ENCODE results near the gene CDH12.
"Not testable (repeated sequence)": the region's sequence is repeated elsewhere in the genome, so short reads cannot be mapped to it uniquely, and the experiment has no call there.

The CDH12 gene

GRCh38 chr5:22278164-22278563, 575.0 kb downstream of the CDH12 start:
- DNase-seq (ENCODE audit: low spot score): no peak

GRCh38 chr5:22277006-22277405, 576.1 kb downstream of the CDH12 start:
- DNase-seq (ENCODE audit: low spot score): no peak

- not testable (repeated sequence) for DNase-seq (ENCODE audit: low spot score)
These were observed 587.3 kb downstream of the CDH12 start for GRCh38 chr5:22265855-22266254.

- no peak for DNase-seq (ENCODE audit: low spot score)
These were observed 595.0 kb downstream of the CDH12 start for GRCh38 chr5:22258139-22258538.

- DNase-seq (ENCODE audit: low spot score): no peak
These were observed 602.6 kb downstream of the CDH12 start for GRCh38 chr5:22250528-22250927.

- DNase-seq (ENCODE audit: low spot score): no peak
These were observed 603.9 kb downstream of the CDH12 start for GRCh38 chr5:22249209-22249729.

GRCh38 chr5:22245770-22246169, 607.4 kb downstream of the CDH12 start:
- DNase-seq (ENCODE audit: low spot score): no peak

- no peak for DNase-seq (ENCODE audit: low spot score)
These were observed 610.6 kb downstream of the CDH12 start for GRCh38 chr5:22242532-22242931.

GRCh38 chr5:22238047-22238446, 615.1 kb downstream of the CDH12 start:
- DNase-seq (ENCODE audit: low spot score): no peak

- DNase-seq (ENCODE audit: low spot score): no peak
These were observed 626.7 kb downstream of the CDH12 start for GRCh38 chr5:22226423-22226822.

GRCh38 chr5:22223079-22223478, 630.1 kb downstream of the CDH12 start:
- no peak for DNase-seq (ENCODE audit: low spot score)

- DNase-seq (ENCODE audit: low spot score): not testable (repeated sequence)
These were observed 639.2 kb downstream of the CDH12 start for GRCh38 chr5:22213703-22214495.

GRCh38 chr5:22212254-22212991, 640.7 kb downstream of the CDH12 start:
- not testable (repeated sequence) for DNase-seq (ENCODE audit: low spot score)

- DNase-seq (ENCODE audit: low spot score): not testable (repeated sequence)
These were observed 644.7 kb downstream of the CDH12 start for GRCh38 chr5:22208463-22208862.

GRCh38 chr5:22188651-22189050, 664.5 kb downstream of the CDH12 start:
- DNase-seq (ENCODE audit: low spot score): not testable (repeated sequence)

GRCh38 chr5:22187632-22188228, 665.4 kb downstream of the CDH12 start:
- DNase-seq (ENCODE audit: low spot score): not testable (repeated sequence)

- DNase-seq (ENCODE audit: low spot score): not testable (repeated sequence)
These were observed 683.9 kb downstream of the CDH12 start for GRCh38 chr5:22169226-22169625.

- not testable (repeated sequence) for DNase-seq (ENCODE audit: low spot score)
These were observed 684.4 kb downstream of the CDH12 start for GRCh38 chr5:22168704-22169103.

GRCh38 chr5:22165931-22166330, 687.2 kb downstream of the CDH12 start:
- DNase-seq (ENCODE audit: low spot score): not testable (repeated sequence)

GRCh38 chr5:22164910-22165748, 688.0 kb downstream of the CDH12 start:
- not testable (repeated sequence) for DNase-seq (ENCODE audit: low spot score)

GRCh38 chr5:22156953-22157352, 696.2 kb downstream of the CDH12 start:
- not testable (repeated sequence) for DNase-seq (ENCODE audit: low spot score)

GRCh38 chr5:22154779-22155178, 698.4 kb downstream of the CDH12 start:
- DNase-seq (ENCODE audit: low spot score): not testable (repeated sequence)

Measured in CD4-positive, alpha-beta T cell treated with Interleukin-6 at 100 ng/mL for 8 hours (primary cell).